ENCODE data around the gene LRP8. TPM values are rescaled to one million over a fixed set of nuclear protein-coding genes. Genes with fewer than 3 reads are reported as not detected.

Gene LRP8
- total RNA-seq, 3 donors from 2014 or later = 1.6 to 14.7 (median 6.3) TPM

GRCh38 chr1:53316424-53316765, 11.5 kb downstream of the LRP8 start:
- intact Hi-C loops (cut with DNase I; ENCODE audit: low total_unique reads) = no loop called here
- Histone ChIP-seq H3K9me3 (no peaks in the 10 kb centered on the region), H3K27me3 (no peaks in the 10 kb centered on the region), H3K27ac (peak overlapping the region; percentile 65 to 74), H3K4me3 (no peak overlapping the region), H3K4me1 (no peaks in the 10 kb centered on the region), H3K36me3 (no peaks in the 10 kb centered on the region)
- no peak for DNase-seq (ENCODE audit: low spot score in 2 of 2)
- TF ChIP-seq CTCF (IDR thresholded peaks at IDR 0.05) = no peak
- TF ChIP-seq POLR2AphosphoS5 (IDR thresholded peaks at IDR 0.05) = no peak
- no peak for TF ChIP-seq POLR2A (IDR thresholded peaks at IDR 0.05)

GRCh38 chr1:53315456-53316423, 12.1 kb downstream of the LRP8 start:
- Histone ChIP-seq H3K4me3 (no peak overlapping the region), H3K36me3 (no peaks in the 10 kb centered on the region), H3K9me3 (no peaks in the 10 kb centered on the region), H3K27ac (peak overlapping the region; percentile 65 to 74), H3K4me1 (no peaks in the 10 kb centered on the region), H3K27me3 (no peaks in the 10 kb centered on the region)
- TF ChIP-seq CTCF (IDR thresholded peaks at IDR 0.05) (no peak), POLR2A (IDR thresholded peaks at IDR 0.05) (no peak), POLR2AphosphoS5 (IDR thresholded peaks at IDR 0.05) (no peak)
- peak in 1 of 2 donors; percentile 41 for DNase-seq (ENCODE audit: low spot score in 2 of 2)
- intact Hi-C loops (cut with DNase I; ENCODE audit: low total_unique reads) = no loop called here

- no peak for DNase-seq (ENCODE audit: low spot score in 2 of 2)
- no peaks in the 10 kb centered on the region for H3K36me3 ChIP-seq
- no peaks in the 10 kb centered on the region for H3K4me1 ChIP-seq
- H3K27me3 ChIP-seq = no peaks in the 10 kb centered on the region
- intact Hi-C loops (cut with DNase I; ENCODE audit: low total_unique reads) = no loop called here
- peak overlapping the region; percentile 65 to 74 for H3K27ac ChIP-seq
- no peaks in the 10 kb centered on the region for H3K9me3 ChIP-seq
- TF ChIP-seq POLR2A (IDR thresholded peaks at IDR 0.05) = no peak
- no peak for TF ChIP-seq CTCF (IDR thresholded peaks at IDR 0.05)
- H3K4me3 ChIP-seq = no peak overlapping the region
Measured at GRCh38 chr1:53315046-53315445, 12.8 kb downstream of the LRP8 start.

GRCh38 chr1:53314606-53315005, 13.3 kb downstream of the LRP8 start:
- H3K4me3 ChIP-seq = no peak overlapping the region
- H3K27me3 ChIP-seq = no peaks in the 10 kb centered on the region
- no peaks in the 10 kb centered on the region for H3K9me3 ChIP-seq
- H3K36me3 ChIP-seq = no peaks in the 10 kb centered on the region
- TF ChIP-seq POLR2A (IDR thresholded peaks at IDR 0.05) = no peak
- no peak for TF ChIP-seq POLR2AphosphoS5 (IDR thresholded peaks at IDR 0.05)
- TF ChIP-seq CTCF (IDR thresholded peaks at IDR 0.05) = no peak
- no peak for DNase-seq (ENCODE audit: low spot score in 2 of 2)
- peak overlapping the region in 1 of 2 donors; percentile 65 for H3K27ac ChIP-seq
- intact Hi-C loops (cut with DNase I; ENCODE audit: low total_unique reads) = no loop called here
- H3K4me1 ChIP-seq = no peaks in the 10 kb centered on the region

- H3K4me3 ChIP-seq = no peak overlapping the region
- no peaks in the 10 kb centered on the region for H3K36me3 ChIP-seq
- H3K9me3 ChIP-seq = no peaks in the 10 kb centered on the region
- no peak for TF ChIP-seq CTCF (IDR thresholded peaks at IDR 0.05)
- no peak overlapping the region for H3K27ac ChIP-seq
- no peaks in the 10 kb centered on the region for H3K27me3 ChIP-seq
- intact Hi-C loops (cut with DNase I; ENCODE audit: low total_unique reads) = no loop called here
- DNase-seq (ENCODE audit: low spot score in 2 of 2) = no peak
- no peaks in the 10 kb centered on the region for H3K4me1 ChIP-seq
Measured at GRCh38 chr1:53314096-53314495, 13.8 kb downstream of the LRP8 start.
